Cortex of kidney (tissue), 1 donor: Measurements from ENCODE around the gene TIPRL.
A peak's percentile ranks its signal among the peaks of the same experiment; 100 is the strongest.
"Not testable (repeated sequence)": the region's sequence is repeated elsewhere in the genome, so short reads cannot be mapped to it uniquely, and the experiment has no call there.

Experiments used
- DNase-seq: peaks from one replicate; lab custom pipeline; 2025; lab: John Stamatoyannopoulos, UW

TIPRL gene

DNA sequence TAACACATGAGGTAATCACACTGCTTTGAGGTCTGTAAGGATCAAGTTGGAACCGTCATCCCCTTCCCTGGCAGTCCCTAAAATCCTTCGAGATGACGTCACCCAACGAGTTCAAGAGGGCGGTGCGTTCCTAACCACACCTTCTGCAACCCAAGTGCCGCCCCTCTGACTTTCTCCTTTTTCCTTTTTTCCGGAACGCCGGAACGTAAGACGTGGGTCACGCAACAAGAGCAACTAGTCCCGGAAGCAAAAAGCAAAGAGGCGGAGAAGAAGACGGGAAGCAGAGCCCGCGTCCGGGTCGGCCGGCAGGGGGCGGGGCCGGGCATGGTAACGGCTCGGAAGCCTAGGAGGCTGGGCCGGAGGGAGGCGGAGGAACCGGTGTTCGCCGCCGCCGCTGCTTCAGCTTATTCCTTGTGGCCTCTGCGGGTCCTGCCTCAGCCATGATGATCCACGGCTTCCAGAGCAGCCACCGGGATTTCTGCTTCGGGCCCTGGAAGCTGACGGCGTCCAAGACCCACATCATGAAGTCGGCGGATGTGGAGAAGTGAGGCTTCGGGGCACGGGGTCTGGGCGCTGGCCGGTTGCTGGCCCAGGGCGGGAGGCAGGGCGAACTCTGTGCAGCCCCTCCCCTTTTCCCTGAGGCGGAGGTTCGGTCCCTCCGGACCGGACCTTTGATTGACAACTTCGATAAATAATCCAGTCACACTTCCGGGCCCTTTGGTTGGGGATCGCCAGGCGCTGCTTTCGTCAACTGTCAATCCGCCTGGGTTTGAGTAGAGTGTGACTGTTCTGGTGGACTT, at the start of gene TIPRL:
TSS of gene TIPRL (plus strand) at position 325 of the 800 bp plus-strand sequence. CDS start at position 441, 116 bp downstream.
- peak; percentile 85 for DNase-seq

DNA sequence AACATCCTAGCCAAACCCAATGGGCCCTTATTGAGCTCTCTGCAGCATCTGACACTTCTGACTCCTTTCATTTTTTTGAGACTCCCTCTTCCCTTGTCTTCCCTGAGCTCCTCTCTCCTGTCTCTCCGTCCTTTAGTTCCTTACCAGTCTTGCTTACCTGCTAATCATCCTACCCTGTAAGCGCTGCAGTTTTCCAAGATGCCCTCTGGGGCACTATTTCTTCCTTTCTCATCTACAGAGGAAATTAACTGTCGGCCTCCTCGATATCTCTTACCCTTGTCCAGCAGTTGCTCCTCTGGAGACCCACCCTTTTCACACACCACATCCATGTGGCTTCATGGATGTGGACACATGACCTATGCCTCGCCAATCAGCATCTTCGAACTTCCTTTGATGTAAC, 48.8 kb upstream of the TIPRL start:
- no peak for DNase-seq

DNA sequence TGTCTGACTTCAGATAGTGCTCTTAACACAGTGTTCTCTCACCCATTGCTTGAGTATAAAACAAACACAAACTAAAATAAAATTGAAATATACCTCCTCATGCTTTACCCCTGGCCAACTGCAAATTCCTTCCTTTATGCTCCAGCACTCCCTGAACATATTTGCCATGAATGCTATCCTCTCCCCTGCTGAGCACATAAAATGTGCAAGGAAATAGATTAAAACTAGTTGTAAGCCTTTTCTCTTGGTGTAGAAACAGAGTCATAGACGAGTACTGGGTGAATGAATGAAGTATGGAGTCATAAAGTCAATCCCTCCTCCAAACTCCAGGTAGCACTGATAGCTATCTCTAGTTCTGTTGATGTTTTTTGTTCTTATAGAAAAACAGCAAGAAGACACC, 44.6 kb upstream of the TIPRL start:
- DNase-seq, result no peak

DNA sequence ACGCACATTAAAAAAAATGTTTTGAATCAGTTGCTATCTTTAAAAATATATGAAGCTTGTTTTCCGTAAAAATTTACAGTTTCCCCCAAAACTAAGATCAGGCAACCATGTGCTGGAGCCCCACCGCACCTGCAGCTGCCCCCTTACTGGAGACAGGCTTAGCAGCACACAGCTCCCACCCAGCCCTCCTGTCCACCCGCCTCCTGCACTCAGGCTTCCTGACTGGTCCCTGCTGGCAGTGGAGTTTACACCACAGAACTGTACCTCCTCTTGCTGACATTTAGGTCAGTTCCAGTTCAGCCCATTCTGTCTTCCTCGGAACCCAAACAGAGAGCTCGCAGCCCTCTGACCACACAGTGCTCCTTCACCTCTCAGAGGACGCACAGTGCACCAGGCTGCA, 44.1 kb upstream of the TIPRL start:
- DNase-seq, result no peak

DNA sequence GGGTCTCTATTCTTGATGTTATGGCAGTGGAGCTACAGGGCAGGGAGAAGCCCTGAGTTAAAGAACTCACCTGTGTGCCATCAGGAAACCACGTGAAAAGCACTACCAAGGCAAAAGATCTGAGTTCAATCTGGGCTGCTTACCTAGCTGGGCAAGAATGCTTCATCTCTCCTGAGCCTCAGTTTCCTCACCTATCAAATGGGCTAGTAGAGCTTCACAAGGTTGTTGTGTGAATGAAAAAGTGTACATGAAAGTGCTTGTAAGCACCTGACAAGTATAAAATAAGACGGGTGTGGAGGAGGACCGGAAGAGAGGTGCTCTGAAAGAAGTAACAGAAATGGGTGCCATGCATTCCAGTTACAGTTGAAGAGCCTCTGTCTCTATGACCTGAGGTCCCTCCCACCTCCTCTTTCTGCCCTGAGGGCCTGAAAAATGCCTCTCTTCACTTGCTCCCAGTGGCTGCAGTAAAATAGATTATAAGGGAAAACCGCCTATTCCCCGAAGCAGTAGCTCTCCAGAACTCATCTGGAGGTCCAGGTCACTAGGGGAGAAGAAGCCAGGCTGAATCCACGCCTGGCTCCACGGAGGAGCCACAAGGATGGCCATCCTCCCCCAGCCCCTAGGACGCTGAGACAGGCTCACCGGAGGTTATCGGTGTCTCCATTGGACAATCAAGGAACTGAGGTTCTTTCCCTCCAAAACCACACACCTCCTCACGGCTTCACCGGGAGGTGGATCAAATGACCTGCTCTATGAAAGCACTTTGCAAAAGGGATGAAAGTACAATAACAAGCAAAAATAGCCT, 43.4 kb upstream of the TIPRL start:
- no peak for DNase-seq

DNA sequence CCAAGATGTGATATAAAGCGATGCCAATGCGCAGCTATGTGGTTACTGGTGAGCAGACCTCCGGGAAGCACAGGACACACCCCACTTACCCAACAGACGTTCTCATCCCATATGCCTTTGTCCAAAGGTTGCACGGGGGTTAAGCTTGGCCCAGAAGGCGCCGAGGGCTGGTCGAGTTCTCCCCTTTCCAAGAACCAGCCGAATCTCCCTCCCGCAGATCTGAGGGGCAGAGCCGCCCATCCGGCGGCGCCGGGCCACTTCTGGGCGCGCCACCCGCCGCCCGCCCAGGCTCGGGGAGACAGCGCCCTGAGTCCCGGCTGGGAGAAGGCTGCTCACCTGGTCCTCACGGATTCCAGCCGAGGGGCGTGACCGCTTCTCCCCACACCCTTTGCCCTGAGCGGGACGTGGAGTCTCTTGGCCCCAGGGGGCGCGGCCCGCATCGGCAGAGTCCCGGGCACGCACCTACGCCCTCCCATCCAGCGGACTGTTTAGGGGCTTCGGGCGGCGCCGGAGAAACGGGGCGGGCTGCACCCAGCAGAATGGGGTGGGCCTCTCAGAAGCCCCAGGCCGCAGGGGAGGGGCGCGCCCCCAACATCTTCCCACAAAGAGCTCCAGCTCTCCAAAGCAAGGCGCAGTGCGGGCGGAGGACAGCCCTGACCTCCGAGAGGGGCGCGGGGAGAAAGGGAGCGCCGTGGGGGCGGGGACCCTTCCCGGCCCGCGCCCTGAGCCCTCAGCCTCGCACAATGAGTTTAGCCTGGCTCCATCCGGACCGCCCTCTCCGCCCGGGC, 42.6 kb upstream of the TIPRL start:
- no peak for DNase-seq

- no peak for DNase-seq
These were observed 41.9 kb upstream of the TIPRL start, which contains the start of gene GPR161 for GRCh38 chr1:168136709-168137514. Gene GPR161 (minus strand): TSS chr1:168136930. CDS start chr1:168104850, 32,080 bp downstream.

- DNase-seq, result no peak
These were observed 41.3 kb upstream of the TIPRL start for GRCh38 chr1:168137515-168137821.

- no peak for DNase-seq
These were observed 40.6 kb upstream of the TIPRL start for GRCh38 chr1:168138134-168138533.

DNA sequence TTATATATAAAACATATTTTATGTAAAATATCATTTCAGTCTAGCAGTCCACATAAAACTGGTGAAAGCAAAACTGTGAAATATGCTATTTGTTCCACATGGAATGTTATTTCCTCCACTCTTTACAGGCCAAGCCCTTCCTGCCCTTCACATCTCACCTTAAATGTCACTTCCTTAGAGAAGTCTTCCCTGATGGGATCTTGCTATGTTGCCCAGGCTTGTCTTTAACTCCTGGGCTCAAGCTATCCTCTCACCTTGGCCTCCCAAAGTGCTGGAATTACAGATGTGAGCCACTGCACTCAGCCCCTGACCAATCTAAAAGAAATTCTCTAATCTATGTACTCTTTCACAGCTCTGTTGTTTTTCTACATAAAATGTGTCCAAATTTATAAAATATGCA, 39.7 kb upstream of the TIPRL start:
- DNase-seq, result no peak

DNA sequence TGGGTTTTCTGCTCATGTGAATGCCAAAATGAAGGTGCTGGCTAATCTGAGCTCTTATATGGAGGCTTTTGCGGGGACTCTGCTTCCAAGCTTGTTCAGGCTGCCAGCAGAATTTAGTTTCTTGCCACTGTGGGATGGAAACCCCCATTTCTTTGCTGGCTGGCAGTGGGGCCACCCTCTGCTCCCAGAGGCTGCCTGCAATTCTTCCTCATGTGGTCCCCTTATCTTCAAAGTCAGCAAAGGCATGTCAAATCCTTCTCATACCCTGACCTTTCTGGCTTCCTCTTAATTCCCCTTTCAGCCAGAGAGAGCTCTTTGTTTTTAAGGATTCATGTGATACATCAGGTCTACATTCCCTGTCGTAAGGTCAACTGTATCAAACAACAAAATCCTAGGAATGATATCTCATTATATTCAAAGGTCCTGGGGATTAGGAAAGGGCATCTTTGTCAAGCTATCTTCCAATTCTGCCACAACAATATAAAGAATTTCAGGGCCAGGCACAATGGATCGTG, 36.8 kb upstream of the TIPRL start:
- DNase-seq, result no peak

GRCh38 chr1:168145184-168146159, 33.3 kb upstream of the TIPRL start:
- DNase-seq, result no peak

DNA sequence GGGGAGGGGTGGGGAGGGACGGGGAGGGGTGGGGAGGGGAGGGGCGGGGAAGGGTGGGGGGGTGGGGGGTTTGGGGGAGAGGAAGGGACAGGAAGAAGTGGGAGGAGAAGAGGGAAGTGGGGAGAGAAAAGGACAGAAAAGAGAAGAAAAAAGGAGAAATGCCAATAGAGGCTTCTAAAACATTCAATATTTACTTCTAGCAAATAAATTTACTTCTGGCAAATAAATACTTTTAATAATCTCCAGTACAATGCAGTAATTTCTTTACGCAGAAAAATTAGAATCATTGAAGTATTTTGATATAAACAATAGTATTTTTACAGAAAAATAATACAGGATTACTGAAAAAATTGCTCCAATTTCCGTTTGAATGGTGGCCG, 32.6 kb upstream of the TIPRL start:
- DNase-seq, result no peak

- no peak for DNase-seq
These were observed 32.1 kb upstream of the TIPRL start for GRCh38 chr1:168146626-168147025.

DNA sequence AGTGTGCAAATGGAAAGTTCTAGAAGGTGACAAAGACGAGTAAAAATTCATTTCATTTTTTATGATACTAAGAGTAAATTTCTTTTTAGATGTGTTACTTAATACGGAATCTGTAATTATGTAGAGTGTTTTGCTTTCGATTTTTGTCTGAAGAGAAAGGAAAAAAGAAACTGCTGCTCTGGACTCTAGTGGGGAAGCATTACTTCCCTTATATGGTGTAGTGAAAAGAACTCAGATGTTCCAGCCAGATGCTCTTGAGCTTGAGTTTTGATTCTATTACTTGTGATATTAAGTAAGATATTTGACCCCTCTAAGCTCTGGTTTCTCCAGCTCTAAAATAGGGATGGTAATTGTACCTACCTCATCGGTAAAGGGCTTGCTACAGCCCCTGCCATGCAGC, 29.8 kb upstream of the TIPRL start:
- DNase-seq, result no peak

DNA sequence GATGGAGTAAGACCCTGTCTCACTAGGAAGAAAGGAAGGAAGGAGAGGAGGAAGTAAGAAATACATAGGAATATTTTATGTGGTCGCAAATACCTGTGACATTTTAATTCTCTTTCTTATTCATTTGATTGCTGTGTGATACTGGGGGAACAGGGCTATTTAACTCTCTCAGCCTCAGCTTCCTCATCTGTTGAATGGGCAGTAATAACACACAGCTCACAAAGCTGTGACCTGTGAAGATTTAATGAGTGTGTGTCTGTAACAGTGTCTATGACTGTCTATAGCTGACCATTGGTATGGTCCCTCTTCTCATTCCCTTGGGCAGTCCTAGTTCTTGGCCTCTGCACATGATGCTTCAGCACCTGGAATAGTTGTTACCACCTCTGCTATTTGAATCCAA, 28.5 kb upstream of the TIPRL start:
- no peak for DNase-seq

DNA sequence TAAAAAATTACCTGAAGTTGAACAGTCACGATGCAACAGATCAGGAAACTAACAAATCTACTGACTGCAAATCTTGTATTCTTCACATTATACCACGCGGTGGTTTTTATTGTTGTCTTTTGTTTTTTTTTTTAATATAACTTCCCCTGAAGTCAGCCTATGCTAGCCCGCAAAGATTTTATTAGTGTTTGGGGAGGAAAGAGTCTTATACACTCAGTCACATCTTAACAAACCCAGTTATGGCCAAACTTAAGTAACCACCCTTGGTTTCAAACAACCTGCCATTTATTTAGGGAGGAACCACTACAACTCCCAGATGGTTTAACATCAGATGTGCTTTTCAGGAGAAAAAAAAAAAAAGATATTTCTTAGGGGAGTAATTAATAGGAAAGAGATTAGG, 26.8 kb upstream of the TIPRL start:
- no peak for DNase-seq

DNA sequence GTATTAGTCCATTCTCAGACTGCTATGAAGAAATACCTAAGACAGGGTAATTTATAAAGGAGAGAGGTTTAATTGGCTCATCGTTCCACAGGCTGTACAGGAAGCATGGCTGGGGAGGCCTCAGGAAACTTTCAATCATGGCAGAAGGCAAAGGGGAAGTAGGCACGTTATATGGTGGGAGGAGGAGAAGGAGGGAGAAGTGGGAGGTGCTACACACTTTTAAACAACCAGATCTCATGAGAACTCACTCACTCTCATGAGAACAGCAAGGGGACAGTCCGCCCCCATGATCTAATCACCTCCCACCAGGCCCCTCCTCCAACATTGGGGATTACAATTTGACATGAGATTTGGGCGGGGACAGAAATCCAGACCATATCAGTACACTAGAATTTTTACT, 24.1 kb upstream of the TIPRL start:
- DNase-seq, result not testable (repeated sequence)

DNA sequence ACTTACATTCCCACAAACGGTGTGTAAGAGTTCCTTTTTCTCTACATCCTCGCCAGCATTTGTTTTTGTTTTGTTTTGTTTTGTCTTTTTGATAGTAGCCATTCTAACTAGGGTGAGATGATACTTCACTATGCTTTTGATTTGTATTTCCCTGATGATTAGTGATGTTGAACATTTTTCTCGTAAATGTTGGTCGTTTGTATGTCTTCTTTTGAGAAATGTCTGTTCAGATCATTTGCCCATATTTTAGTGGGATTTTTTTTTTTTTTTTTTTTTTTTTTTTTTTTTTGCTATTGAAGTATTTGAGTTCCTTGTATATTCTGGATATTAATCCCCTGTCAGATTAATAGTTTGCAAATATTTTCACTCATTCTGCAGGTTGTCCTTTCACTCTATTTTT, 22.9 kb upstream of the TIPRL start:
- DNase-seq, result no peak

DNA sequence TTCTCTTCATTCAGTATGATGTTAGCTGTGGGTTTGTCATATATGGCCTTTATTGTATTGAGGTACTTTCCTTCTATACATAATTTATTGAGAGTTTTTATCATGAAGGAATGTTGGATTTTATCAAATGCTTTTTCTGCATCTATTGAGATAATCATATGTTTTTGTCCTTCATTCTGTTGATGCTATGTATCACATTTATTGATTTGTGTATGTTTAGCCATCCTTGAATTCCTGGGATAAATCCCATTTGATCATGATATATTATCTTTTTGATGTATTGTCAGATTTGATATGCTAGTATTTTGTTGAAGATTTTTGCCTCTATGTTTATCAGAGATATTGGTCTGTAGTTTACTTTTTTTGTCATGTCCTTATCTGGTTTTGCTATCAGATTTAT, 21.1 kb upstream of the TIPRL start:
- DNase-seq, result no peak
